SK-N-SH (cell line): Measurements from ENCODE around the gene TRPM3.

Experiments
- FOXM1 ChIP-seq: IDR thresholded peaks from 2 replicates; pipeline ENCODE4 v1.4.0; 2012; ENCODE audit warnings: low read depth, mild to moderate bottlenecking
- RCOR1 ChIP-seq: fragments of 150-350 bp; IDR thresholded peaks from 2 replicates; pipeline ENCODE4 v1.6.1; 2017; ENCODE audit warnings: antibody characterized with exemption, low read length
- RFX5 ChIP-seq: IDR thresholded peaks from 2 replicates; pipeline ENCODE4 v1.6.1; 2012; ENCODE audit warnings: mild to moderate bottlenecking, improper control_type of control experiment, low read length
- SMC3 ChIP-seq: IDR thresholded peaks from 2 replicates; pipeline ENCODE4 v1.6.1; 2012; ENCODE audit warnings: low read depth, low read length, improper control_type of control experiment
- TF ChIP-seq, protein P1 (sequence below): fragments of 200-600 bp; sonication (generic); IDR thresholded peaks from 2 replicates; pipeline ENCODE4 v1.6.1; 2017; ENCODE audit warnings: antibody characterized with exemption, mild to moderate bottlenecking, moderate library complexity
- TF ChIP-seq, protein P2 (sequence below): fragments of 150-350 bp; IDR thresholded peaks from 2 replicates; pipeline ENCODE4 v1.6.1; 2017; ENCODE audit warnings: antibody characterized with exemption, low read length, low read depth, borderline replicate concordance

DNA sequence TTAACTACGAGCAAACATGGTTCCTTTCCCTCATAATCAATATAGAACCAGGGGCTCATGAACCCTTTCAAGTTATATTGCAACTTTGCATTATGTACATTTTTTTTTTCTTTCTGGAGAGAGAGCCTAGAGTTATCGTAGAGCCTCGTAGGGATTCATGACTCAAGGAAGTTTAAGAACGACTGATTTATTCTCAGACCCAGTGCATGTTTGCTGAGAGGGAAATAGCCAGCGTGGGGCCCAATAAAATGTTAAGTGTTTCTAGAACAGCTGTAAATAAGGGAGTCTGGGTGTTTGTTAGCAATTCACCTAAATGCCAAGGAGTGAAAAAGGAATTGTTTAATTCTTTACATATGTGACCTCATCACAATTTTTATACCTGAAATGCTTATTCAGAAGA, 587.9 kb downstream of the TRPM3 start:
- TF ChIP-seq, protein P1, sequence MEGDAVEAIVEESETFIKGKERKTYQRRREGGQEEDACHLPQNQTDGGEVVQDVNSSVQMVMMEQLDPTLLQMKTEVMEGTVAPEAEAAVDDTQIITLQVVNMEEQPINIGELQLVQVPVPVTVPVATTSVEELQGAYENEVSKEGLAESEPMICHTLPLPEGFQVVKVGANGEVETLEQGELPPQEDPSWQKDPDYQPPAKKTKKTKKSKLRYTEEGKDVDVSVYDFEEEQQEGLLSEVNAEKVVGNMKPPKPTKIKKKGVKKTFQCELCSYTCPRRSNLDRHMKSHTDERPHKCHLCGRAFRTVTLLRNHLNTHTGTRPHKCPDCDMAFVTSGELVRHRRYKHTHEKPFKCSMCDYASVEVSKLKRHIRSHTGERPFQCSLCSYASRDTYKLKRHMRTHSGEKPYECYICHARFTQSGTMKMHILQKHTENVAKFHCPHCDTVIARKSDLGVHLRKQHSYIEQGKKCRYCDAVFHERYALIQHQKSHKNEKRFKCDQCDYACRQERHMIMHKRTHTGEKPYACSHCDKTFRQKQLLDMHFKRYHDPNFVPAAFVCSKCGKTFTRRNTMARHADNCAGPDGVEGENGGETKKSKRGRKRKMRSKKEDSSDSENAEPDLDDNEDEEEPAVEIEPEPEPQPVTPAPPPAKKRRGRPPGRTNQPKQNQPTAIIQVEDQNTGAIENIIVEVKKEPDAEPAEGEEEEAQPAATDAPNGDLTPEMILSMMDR = no peak
- TF ChIP-seq SMC3 (no peak), FOXM1 (no peak), RFX5 (no peak), RCOR1 (no peak)
- TF ChIP-seq, protein P2, sequence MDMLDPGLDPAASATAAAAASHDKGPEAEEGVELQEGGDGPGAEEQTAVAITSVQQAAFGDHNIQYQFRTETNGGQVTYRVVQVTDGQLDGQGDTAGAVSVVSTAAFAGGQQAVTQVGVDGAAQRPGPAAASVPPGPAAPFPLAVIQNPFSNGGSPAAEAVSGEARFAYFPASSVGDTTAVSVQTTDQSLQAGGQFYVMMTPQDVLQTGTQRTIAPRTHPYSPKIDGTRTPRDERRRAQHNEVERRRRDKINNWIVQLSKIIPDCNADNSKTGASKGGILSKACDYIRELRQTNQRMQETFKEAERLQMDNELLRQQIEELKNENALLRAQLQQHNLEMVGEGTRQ = no peak
